Upper lobe of left lung (tissue), 4 donors: ENCODE data around the gene AASS.

ENCODE experiments used
- CTCF ChIP-seq, 6 experiments: fragments of 450-650 bp in 4 of 6; fragments of 200-600 bp in 2 of 6; sonication (generic) in 2 of 6; IDR thresholded peaks; one replicate each; pipeline ENCODE4 v1.5.1; 2016 to 2019; ENCODE audit warnings: antibody characterized with exemption in 6 of 6
- POLR2A ChIP-seq, 4 donors: fragments of 450-650 bp; IDR thresholded peaks; one replicate each; pipeline ENCODE4 v1.5.1; 2016 to 2017; ENCODE audit warnings: antibody characterized with exemption in 4 of 4, mild to moderate bottlenecking in 2 of 4
- POLR2AphosphoS5 ChIP-seq, 2 donors: sonication (generic); formaldehyde crosslinking; IDR thresholded peaks; one replicate each; pipeline ENCODE4 v1.5.1; 2017; ENCODE audit warnings: antibody characterized with exemption in 2 of 2

GRCh38 chr7:122064971-122065370 is 79.1 kb downstream of the AASS start:
- no peak for TF ChIP-seq CTCF (IDR thresholded peaks at IDR 0.05)
- TF ChIP-seq POLR2A (IDR thresholded peaks at IDR 0.05), result no peak
- TF ChIP-seq POLR2AphosphoS5 (IDR thresholded peaks at IDR 0.05), result no peak
